HG03095 (cell line): ENCODE results near the gene TBC1D2.
"Not testable (repeated sequence)": the region's sequence is repeated elsewhere in the genome, so short reads cannot be mapped to it uniquely, and the experiment has no call there.

Source experiments
- ATAC-seq: cut with Tn5 transposase; IDR thresholded peaks from one replicate; pipeline ENCODE4 v1.9.1; 2021; ENCODE audit warnings: moderate library complexity; ENCODE audit not compliant: unreplicated experiment

TBC1D2 gene

DNA sequence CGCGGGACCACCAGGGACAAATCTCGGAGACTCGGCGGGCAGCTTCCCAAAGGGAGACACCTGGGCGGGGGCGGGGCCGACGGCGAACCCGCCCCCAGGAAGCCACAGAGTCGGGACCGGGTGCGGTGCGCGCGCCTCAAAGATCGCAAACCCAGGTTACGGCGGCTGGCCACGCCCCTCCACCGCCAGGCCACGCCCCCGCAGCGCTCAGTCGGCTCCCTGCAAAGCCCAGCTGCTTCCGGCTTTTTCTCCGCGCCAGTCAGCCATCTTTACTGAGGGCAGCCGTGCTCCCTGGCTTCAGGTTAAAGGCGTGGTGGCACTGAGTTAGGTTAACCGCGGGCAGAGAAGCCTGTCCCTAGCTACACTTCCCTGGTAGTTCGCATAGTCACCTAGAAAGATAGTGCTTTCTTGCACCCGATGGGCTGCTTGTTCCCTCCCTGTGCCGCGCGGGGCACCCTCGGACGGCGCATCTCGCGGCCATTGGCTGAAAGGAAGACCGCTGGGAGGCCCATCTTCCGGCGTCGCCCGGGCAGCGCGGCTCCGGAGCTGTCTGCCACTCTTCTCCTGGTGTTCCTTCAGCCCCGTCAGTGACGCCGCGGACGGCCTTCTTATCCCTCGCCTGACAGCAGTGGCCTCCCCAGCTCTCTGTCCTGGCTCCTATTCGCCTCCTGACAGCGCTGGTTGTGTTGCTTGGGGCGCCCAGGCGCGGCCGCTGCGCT, at the start of gene TBC1D2:
Gene TBC1D2 (minus strand): TSS at position 72 of the 719 bp plus-strand sequence. CDS start 108 bp downstream, outside the sequence.
- ATAC-seq = peak; percentile 90

DNA sequence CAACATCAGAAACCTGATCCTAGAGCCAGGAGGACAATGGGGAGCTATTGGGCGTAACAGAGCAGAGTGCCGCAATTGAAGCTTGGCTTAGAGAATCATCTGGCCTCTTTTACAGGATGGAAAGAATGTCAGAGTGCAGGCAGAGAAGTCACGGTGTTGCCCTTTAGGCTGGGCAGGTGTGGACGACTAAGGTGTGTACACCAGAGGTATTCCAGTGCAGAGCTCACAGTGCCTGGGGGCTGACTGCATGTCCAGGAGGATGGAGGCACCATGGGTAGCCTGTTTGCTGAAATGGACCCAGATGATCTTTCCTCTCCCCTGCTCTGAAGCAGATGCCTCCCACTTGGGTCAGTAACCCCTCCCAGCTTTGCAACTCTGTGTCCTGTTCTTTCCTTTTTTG, 48.9 kb upstream of the TBC1D2 start:
- no peak for ATAC-seq

- ATAC-seq = no peak
Measured at GRCh38 chr9:98303633-98304125, 48.2 kb upstream of the TBC1D2 start.

- no peak for ATAC-seq
Measured at GRCh38 chr9:98302938-98303632, 47.6 kb upstream of the TBC1D2 start.

- no peak for ATAC-seq
Measured at GRCh38 chr9:98302150-98302549, 46.7 kb upstream of the TBC1D2 start.

DNA sequence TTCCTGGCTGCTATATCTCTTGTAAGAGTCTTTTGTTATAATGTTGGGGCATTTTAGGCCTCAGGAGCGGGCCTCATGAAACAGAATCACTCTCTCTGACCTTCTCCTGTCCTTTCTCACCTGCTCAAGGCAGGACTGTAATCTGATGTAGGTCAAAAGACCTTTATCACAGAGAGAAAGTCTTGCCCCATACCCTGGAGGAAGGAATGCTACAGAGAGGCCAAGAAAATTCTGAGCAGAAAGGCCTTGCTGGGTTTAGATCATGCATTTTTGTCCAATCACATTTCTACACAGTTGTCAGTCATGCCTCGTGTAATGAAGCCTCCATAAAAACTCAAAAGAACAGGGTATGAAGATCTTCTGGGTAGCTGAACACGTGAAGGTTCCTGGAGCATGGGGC, 45.2 kb upstream of the TBC1D2 start:
- ATAC-seq = no peak

DNA sequence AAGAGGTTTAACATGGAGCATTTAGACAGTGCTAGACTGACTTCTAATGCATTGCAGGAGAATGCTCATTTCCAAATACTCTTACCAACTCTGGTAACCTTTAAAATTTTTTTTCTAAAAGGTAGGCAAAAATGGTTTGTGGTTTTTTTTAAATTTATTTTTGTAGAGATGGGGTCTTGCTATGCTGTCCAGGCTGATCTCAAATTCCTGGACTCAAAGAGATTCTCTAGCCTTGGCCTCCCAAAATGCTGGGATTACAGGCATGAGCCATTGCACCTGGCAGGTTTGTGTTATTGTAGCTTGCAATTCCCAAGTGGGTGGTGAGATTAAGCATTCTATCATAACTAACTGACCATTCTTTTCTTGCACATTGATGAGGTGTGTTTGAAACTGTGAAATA, 43.0 kb upstream of the TBC1D2 start:
- no peak for ATAC-seq

GRCh38 chr9:98295824-98296223, 40.4 kb upstream of the TBC1D2 start:
- no peak for ATAC-seq

DNA sequence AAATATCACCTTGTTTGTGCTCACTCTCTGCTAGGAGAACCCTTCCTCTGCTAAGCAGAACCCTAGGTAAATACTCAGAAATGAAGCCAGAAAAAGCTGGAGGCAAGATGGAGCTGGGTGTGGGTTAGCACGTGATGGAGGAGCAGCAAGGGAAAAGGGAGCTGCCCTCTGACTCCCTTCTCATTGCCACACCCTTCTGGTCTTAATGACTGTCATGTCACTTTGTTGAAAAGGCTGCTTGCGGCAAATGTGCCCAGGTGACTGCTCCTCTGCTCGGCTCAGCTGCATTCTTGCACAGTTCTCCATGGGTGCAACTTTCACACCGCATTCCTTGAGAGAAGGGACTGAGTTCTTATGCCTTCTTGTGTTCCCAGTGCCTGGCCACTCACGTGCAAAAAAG, 36.4 kb upstream of the TBC1D2 start:
- ATAC-seq = no peak

DNA sequence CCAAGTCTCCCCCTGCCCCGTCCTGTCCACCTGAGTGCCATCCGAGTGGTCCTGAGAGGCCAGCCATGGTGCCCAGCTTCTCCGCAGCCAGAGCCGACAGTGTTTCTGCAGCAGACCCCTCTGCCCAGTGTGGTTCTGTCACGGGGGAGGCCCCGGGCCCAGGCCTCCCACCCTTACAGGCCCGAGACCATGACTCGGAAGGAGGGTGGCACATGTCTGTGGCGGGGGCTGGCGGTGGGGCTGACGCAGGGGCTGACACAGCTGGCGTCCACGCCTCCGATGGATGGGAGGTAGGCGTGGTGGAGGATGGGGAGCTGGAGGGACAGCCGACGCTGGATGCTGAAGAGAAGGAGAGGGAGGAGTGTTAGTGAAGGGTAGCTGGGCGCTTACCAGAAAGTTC, 35.0 kb upstream of the TBC1D2 start:
- ATAC-seq = no peak

DNA sequence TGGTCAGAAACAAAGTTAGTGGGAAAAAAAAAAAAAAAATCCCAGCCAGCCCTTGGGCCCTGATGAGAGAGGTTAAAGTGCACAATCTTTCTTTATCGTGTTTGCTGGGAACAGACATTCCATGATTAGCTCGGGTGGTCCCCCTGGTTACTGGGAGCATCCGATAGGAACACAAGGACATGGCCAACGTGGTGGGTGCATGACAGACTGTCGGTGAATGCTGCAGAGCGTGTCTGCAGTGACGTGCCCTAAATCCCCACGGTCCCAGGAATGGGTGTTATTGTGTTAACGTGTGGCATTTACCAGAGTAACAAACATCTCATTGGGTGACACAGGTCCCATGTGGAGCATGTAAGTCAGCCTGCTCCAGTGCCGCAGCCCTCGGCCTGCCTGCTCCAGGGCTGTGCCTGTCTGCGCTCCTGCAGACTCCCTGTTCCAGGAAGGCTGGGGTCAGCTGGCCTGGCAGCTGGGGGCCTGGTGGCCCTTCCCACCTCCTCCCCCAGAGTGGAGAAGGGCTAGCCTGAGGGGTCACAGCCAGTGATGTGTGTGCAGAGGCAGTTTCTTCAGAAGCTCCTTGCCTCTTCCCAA, 34.3 kb upstream of the TBC1D2 start:
- no peak for ATAC-seq

DNA sequence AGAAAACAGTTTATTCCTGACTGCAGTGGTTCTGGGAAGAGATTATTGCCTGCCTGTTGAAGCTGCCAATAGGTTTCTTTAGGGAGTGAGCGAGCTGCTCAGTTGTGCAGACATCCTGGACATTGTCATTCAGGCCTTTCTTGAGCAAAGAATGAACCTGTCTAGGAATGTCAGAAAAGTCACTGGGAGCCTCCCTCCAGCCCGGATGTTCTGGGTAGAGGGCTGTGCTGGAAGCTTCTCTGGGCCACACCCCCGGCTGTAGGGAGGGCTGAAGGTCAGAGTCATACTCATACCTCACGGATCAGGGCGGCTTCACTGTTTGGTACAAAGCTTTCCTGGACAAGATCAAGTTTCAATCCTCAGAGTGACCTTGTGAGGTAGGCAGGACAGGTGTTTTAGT, 33.4 kb upstream of the TBC1D2 start:
- ATAC-seq = no peak

- no peak for ATAC-seq
Measured at GRCh38 chr9:98287384-98287783, 31.9 kb upstream of the TBC1D2 start.

- ATAC-seq = no peak
Measured at GRCh38 chr9:98285446-98285845, 30.0 kb upstream of the TBC1D2 start.

DNA sequence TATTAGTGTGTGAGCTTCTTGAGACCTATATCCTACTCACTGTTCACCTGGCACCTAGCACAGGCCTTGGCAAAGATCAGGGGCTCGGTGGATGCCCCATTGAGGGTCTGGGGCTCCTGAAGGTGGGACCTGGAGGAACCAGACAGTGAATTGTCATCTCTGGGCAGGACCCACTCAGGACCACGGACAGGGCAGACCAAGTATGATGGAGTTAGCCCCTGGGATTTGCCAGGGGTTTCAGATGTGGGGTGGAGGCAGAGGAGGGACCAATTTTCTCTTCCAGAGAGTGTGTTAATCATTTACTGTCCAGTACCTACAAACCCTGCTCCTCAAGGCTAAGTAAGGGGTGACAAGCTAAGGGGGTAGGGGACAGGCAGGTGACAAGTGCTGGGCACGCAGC, 29.3 kb upstream of the TBC1D2 start:
- ATAC-seq = no peak

- ATAC-seq = not testable (repeated sequence)
Measured at GRCh38 chr9:98283143-98283542, 27.7 kb upstream of the TBC1D2 start.

GRCh38 chr9:98281281-98281680, 25.8 kb upstream of the TBC1D2 start:
- ATAC-seq = no peak

DNA sequence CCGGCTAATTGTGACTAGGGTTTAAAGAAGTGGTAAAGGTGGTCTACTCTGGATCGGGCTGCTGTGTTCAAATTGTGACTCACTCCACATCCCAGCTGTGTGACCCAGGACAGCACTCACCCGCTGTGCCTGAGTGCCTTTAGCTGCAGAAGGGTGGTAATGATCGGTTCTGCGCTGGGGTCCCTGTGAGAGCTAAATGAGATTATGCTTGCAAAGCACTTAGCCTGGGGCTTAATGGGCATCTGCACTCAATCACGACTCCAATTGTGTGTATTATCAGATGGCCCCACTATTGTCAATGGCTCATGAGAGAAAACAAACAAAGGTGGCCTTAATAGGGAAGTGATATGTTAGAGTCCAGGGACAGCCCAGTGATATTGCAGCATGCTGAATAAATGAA, 25.1 kb upstream of the TBC1D2 start:
- no peak for ATAC-seq

DNA sequence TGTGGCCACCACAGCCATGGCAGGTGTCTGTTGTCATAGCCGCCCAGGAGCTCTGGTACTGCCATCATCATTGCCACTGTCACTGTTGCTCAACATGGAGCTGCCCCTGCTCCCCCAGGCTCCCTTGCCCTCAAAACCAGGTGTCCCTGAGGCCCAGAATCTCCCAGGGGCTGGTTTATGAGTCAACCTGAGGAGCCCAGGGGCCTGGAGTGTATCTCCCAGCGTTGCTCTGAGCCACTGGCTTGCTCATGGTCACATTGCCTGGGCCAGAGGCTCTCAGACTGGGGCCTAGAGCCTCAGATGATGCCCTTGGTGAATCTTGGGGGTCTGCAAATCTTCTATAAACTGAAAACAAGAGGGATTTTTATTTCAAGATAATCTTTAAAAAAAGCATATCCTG, 24.7 kb upstream of the TBC1D2 start:
- no peak for ATAC-seq

- ATAC-seq = no peak
Measured at GRCh38 chr9:98276907-98277469, 21.5 kb upstream of the TBC1D2 start.

DNA sequence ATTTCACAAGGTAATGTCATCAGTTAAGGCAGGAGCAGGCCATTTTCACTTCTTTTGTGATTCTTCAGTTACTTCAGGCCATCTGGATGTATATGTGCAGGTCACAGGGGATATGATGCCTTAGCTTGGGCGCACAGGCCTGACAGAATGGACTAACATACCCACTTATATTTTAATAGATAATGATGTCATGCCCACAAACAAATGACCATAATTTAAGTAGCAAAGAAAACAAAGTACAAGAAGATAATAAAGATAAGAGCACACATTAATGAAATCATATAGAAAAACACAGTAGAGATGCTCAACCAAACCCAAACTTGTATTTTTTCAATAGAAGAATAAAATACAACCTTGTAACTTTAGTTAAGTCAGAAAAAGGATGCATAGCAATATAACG, 19.7 kb upstream of the TBC1D2 start:
- no peak for ATAC-seq

GRCh38 chr9:98272083-98272482, 16.6 kb upstream of the TBC1D2 start:
- ATAC-seq = no peak
